Chondrocyte (in vitro differentiated cells): ENCODE measurements around the gene C3orf52. TPM values are rescaled to one million over a fixed set of nuclear protein-coding genes. Genes with fewer than 3 reads are reported as not detected.
"Not testable (repeated sequence)": the region's sequence is repeated elsewhere in the genome, so short reads cannot be mapped to it uniquely, and the experiment has no call there.

Source experiments
- DNase-seq: peaks from one replicate; pipeline ENCODE4 v3.0.0; 2021; ENCODE audit warnings: mixed read lengths, low spot score
- H3K27ac Mint-ChIP-seq: one replicate; pipeline ENCODE4 v1.8.0; 2021; ENCODE audit warnings: mild to moderate bottlenecking, moderate library complexity, mixed read lengths; ENCODE audit not compliant: unreplicated experiment
- H3K27me3 Mint-ChIP-seq: 2 replicates; pipeline ENCODE4 v1.8.0; 2021; ENCODE audit warnings: low read depth, mixed read lengths
- H3K36me3 Mint-ChIP-seq: 2 replicates; pipeline ENCODE4 v1.8.0; 2021; ENCODE audit warnings: low read depth, mixed read lengths
- H3K4me1 Mint-ChIP-seq: 2 replicates; pipeline ENCODE4 v1.8.0; 2021; ENCODE audit warnings: low read depth, mild to moderate bottlenecking, mixed read lengths
- H3K4me3 Mint-ChIP-seq: one replicate; pipeline ENCODE4 v1.8.0; 2021; ENCODE audit warnings: mild to moderate bottlenecking, moderate library complexity, mixed read lengths; ENCODE audit not compliant: unreplicated experiment
- H3K9me3 Mint-ChIP-seq: 2 replicates; pipeline ENCODE4 v1.8.0; 2021; ENCODE audit warnings: low read depth, mixed read lengths
- CTCF ChIP-seq: fragments of 200-600 bp; sonication (generic); IDR thresholded peaks from 2 replicates; pipeline ENCODE4 v1.5.0; 2021; ENCODE audit warnings: antibody characterized with exemption, mild to moderate bottlenecking, moderate library complexity
- long read RNA-seq: library from polyadenylated mRNA; stranded (forward); transcript quantifications from one replicate; pipeline ENCODE4 v2.0.0, GENCODE V29; 2021
- total RNA-seq: library from RNA; stranded (reverse); gene quantifications from 3 replicates; pipeline ENCODE4 v1.2.1, GENCODE V29; 2021

The C3orf52 gene
- 2.1 to 5.8 TPM (median 4.3 TPM) in 3 replicates for total RNA-seq
- long read RNA-seq, transcript C3orf52-201 (6 exons, 2,277 nt) = major isoform, 8 of 10 reads
- long read RNA-seq, partial matches to known transcripts = 0 of 10 reads
- long read RNA-seq, other reads (novel, unspliced or antisense) = 2 of 10 reads

GRCh38 chr3:112086076-112086854 lies at the start of gene C3orf52:
Gene C3orf52 (plus strand): TSS chr3:112086389. CDS start chr3:112086408, 19 bp downstream.
- TF ChIP-seq CTCF = peak; percentile 57
- peaks cover 28% of the 10 kb centered on the region for H3K4me1 Mint-ChIP-seq
- peak within 1 kb of the TSS; percentile 93 for H3K27ac Mint-ChIP-seq

GRCh38 chr3:112037194-112037593 lies 49.0 kb upstream of the C3orf52 start:
- not testable (repeated sequence) for H3K4me1 Mint-ChIP-seq, H3K4me3 Mint-ChIP-seq, DNase-seq, H3K9me3 Mint-ChIP-seq, H3K27ac Mint-ChIP-seq, H3K27me3 Mint-ChIP-seq, H3K36me3 Mint-ChIP-seq

More at GRCh38 chr3:112086076-112086854, at the start of gene C3orf52:
- DNase-seq = peak; percentile 92
- H3K9me3 Mint-ChIP-seq = no peaks in the 10 kb centered on the region
- no peaks in the 10 kb centered on the region for H3K27me3 Mint-ChIP-seq
- no peaks in the 10 kb centered on the region for H3K36me3 Mint-ChIP-seq
- H3K4me3 Mint-ChIP-seq = peak within 1 kb of the TSS; percentile 89

GRCh38 chr3:112038863-112039262 lies 47.3 kb upstream of the C3orf52 start:
- Mint-ChIP-seq H3K27me3 (no peaks in the 10 kb centered on the region), H3K27ac (no peak overlapping the region), H3K4me1 (peaks cover 6% of the 10 kb centered on the region), H3K4me3 (no peak overlapping the region), H3K9me3 (peaks cover 3% of the 10 kb centered on the region), H3K36me3 (no peaks in the 10 kb centered on the region)
- no peak for DNase-seq
- no peak for TF ChIP-seq CTCF

- Mint-ChIP-seq H3K4me1 (peaks cover 6% of the 10 kb centered on the region), H3K9me3 (peaks cover 3% of the 10 kb centered on the region), H3K27me3 (no peaks in the 10 kb centered on the region), H3K4me3 (no peak overlapping the region), H3K36me3 (no peaks in the 10 kb centered on the region), H3K27ac (no peak overlapping the region)
- no peak for DNase-seq
- TF ChIP-seq CTCF = no peak
Measured at GRCh38 chr3:112041321-112041720, 44.9 kb upstream of the C3orf52 start.

- H3K27me3 Mint-ChIP-seq = no peaks in the 10 kb centered on the region
- H3K9me3 Mint-ChIP-seq = no peaks in the 10 kb centered on the region
- peaks cover 6% of the 10 kb centered on the region for H3K4me1 Mint-ChIP-seq
- no peak for DNase-seq
- H3K36me3 Mint-ChIP-seq = no peaks in the 10 kb centered on the region
- no peak overlapping the region for H3K27ac Mint-ChIP-seq
- H3K4me3 Mint-ChIP-seq = no peak overlapping the region
- TF ChIP-seq CTCF = no peak
Measured at GRCh38 chr3:112042842-112043280, 43.3 kb upstream of the C3orf52 start.
